Thymus (tissue), 11 donors: ENCODE data around the gene TMC6. TPM values are rescaled to one million over a fixed set of nuclear protein-coding genes. Genes with fewer than 3 reads are reported as not detected.

Experiments used
- DNase-seq, 9 donors: peaks; one replicate each; pipeline ENCODE4 v3.0.0-alpha.2; 2013; ENCODE audit warnings: low spot score in 9 of 9, low read depth in 6 of 9, missing footprints in 1 of 9
- H3K27ac ChIP-seq, 2 donors: one replicate each; pipeline ENCODE4 v1.5.1; 2013; ENCODE audit warnings: control low read depth in 1 of 2, low read depth in 1 of 2, low read length in 1 of 2, mild to moderate bottlenecking in 1 of 2, moderate library complexity in 1 of 2
- H3K27me3 ChIP-seq, 2 donors: one replicate each; pipeline ENCODE4 v1.5.1; 2013; ENCODE audit warnings: low read length in 1 of 2; ENCODE audit not compliant: control insufficient read depth in 2 of 2, insufficient read depth in 1 of 2
- H3K36me3 ChIP-seq, 2 donors: one replicate each; pipeline ENCODE4 v1.5.1; 2013; ENCODE audit warnings: low read length in 1 of 2, mild to moderate bottlenecking in 1 of 2, moderate library complexity in 1 of 2; ENCODE audit not compliant: control insufficient read depth in 2 of 2, insufficient read depth in 2 of 2
- H3K4me1 ChIP-seq, 2 donors: one replicate each; pipeline ENCODE4 v1.5.1; 2013; ENCODE audit warnings: low read length in 2 of 2; ENCODE audit not compliant: control insufficient read depth in 2 of 2, insufficient read depth in 2 of 2
- H3K4me3 ChIP-seq, 2 donors: one replicate each; pipeline ENCODE4 v1.5.1; 2013; ENCODE audit warnings: low read length in 2 of 2, control low read depth in 1 of 2, mild to moderate bottlenecking in 1 of 2
- H3K9me3 ChIP-seq, 2 donors: one replicate each; pipeline ENCODE4 v1.5.1; 2013; ENCODE audit warnings: low read length in 1 of 2, mild to moderate bottlenecking in 1 of 2; ENCODE audit not compliant: control insufficient read depth in 2 of 2, insufficient read depth in 1 of 2
- WGBS: extraction: QIAGEN DNeasy Blood & Tissue Kit; methylation state at CpG from one replicate; pipeline ENCODE4 v1.1.7; 2013; 5-methylcytosine and 5-hydroxymethylcytosine counted together
- polyA plus RNA-seq: library from polyadenylated mRNA; stranded (reverse); fragments of 200-250 nt; gene quantifications from one replicate; pipeline ENCODE4 v1.2.3, GENCODE V29; 2013
- total RNA-seq: library from RNA; stranded (reverse); fragments of 120-200 nt; gene quantifications from one replicate; pipeline ENCODE4 v1.2.4, GENCODE V29; 2013
- donor health status: healthy.

Gene TMC6
- total and polyA plus RNA-seq, 2 donors: 83.7 to 174 TPM

DNA sequence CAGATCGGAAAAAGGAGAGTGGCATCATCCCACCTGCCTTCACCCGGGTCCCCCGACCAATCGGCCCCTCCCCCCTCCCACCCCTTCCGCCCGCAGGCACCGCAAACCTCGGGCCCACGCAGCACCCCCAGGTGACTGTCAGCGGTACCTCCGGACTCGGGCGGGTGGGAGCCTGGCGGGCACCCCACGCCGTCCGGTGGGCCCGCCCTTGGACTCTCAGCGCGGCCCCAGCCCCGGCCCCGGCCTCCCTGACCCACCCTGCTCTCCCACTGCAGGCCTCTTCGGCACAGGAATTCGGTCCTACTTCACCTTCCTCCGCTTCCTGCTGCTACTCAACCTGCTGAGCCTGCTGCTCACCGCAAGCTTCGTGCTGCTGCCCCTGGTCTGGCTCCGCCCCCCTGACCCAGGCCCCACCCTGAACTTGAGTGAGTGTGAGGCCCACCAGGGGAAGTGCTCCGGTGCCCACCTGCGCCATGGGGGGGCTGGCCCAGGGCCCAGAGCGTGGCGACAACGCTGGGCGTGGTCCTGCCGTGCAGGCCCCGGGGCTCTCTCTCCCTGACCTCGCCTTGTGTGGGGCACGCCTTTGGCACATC, 3.6 kb upstream of the TMC6 start:
- peak overlapping the region; percentile 93 to 97 for H3K4me3 ChIP-seq
- WGBS: 3% methylated on average over 38 of the region's 38 CpGs
- H3K4me1 ChIP-seq: peaks cover 42 to 88% of the 10 kb centered on the region in 2 donors
- peak in 5 of 9 donors; percentile 68 to 93 (median 86) for DNase-seq
- peaks cover 48 to 49% of the 10 kb centered on the region in 2 donors for H3K36me3 ChIP-seq
- peaks cover 0 to 3% of the 10 kb centered on the region in 2 donors for H3K27me3 ChIP-seq
- H3K27ac ChIP-seq: peak overlapping the region; percentile 99
- H3K9me3 ChIP-seq: peaks cover 0 to 17% of the 10 kb centered on the region in 2 donors

DNA sequence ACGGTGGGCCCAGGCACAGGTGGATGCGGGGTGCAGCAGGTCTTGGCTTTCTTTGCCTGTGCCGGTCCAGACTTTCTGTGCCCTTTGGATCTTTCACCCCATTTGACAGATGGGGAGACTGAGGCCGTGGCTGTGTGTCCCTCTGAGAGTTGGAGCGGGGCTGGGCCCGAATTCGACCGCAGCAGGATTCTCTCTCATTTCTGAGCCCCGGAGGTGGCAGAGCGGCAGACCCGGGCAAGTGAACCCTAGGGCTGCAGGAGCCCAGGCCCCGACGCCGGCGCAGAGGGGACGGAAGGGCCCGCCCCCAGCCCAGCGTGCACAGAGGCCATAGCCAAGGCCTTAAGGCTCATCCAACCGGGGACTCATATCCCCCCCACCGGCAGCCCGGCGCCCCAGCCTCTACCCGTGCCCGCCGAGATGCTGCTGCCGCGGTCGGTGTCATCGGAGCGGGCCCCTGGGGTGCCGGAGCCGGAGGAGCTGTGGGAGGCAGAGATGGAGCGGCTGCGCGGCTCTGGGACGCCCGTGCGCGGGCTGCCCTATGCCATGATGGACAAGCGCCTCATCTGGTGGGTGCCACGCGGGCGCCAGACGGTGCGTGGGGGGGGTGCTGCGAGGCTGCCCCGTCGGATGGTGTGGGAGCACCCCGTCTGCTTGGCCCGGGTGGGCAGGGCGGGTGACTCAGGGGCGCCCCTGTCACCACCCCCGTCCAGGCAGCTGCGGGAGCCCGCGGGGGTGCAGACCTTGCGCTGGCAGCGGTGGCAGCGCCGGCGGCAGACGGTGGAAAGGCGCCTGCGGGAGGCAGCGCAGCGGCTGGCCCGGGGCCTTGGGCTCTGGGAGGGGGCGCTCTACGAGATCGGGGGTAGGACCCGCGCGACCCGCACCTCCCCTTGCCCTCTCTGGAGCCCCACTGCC, 2.9 kb upstream of the TMC6 start:
- peaks cover 0 to 17% of the 10 kb centered on the region in 2 donors for H3K9me3 ChIP-seq
- H3K27me3 ChIP-seq: peaks cover 0 to 3% of the 10 kb centered on the region in 2 donors
- peak overlapping the region; percentile 99 for H3K27ac ChIP-seq
- peak overlapping the region; percentile 93 to 97 for H3K4me3 ChIP-seq
- peaks cover 46 to 88% of the 10 kb centered on the region in 2 donors for H3K4me1 ChIP-seq
- DNase-seq: peak in 1 of 9 donors; percentile 65
- 3% methylated on average over 74 of the region's 74 CpGs for WGBS
- H3K36me3 ChIP-seq: peaks cover 40 to 45% of the 10 kb centered on the region in 2 donors

DNA sequence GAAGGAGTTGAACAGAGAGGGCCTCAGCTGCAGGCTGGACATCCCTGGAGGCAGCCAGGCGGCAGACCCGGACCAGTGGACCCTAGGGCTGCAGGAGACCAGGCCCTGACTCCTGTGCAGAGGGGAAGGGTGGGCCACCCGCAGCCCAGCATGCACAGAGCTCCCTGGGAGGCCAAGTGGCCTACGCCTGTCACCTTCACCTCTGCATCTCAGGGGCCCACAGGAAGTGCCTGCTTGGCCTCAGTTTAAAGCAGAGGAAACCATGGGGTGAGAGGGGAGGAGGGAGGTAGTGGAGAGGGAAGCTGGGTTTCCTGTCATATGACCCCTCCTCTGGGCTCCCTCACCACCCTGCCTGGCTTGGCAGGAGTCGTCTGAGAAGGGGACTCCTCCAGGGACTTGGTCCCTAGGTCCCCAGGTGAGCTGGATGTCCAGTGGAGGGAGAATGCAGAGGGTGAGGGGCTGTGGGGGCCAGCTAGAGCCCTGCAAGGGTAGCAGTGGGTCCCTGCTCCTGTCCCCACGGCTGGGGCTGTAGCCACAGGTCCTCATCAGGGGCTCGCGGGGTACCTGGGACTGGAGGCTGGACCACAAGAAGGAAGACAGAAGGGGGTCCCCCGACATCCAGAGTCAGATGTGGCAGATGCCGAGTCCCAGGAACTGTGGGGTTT, 2.0 kb upstream of the TMC6 start, which contains the start of gene TMC8:
Gene TMC8 (plus strand): TSS at position 335 of the 665 bp plus-strand sequence. CDS start 818 bp downstream, outside the sequence.
- peaks cover 0 to 17% of the 10 kb centered on the region in 2 donors for H3K9me3 ChIP-seq
- peak within 1 kb of the TSS; percentile 93 to 97 for H3K4me3 ChIP-seq
- H3K4me1 ChIP-seq: peaks cover 51 to 90% of the 10 kb centered on the region in 2 donors
- H3K36me3 ChIP-seq: peaks cover 39 to 45% of the 10 kb centered on the region in 2 donors
- 8% methylated on average over 10 of the region's 10 CpGs for whole genome bisulfite sequencing
- peak in 7 of 9 donors; percentile 82 to 95 (median 87) for DNase-seq
- peaks cover 0 to 3% of the 10 kb centered on the region in 2 donors for H3K27me3 ChIP-seq
- peak within 1 kb of the TSS; percentile 99 for H3K27ac ChIP-seq

DNA sequence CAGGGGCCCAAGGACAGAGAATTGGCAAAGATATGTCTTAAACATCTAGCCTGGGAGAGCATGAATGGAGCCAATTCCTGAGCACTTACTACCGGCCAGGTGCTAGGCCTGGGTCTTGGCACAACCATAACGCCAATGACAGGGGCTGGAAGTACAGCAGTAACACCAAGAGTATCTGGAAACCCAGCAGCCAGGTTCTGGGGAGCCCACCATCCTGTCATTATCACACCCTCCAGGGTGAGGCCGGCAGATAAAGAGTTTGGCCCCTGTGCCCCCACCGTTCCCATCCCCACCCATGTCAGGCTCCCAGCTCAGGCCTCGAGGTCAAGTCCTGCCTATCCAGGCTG, 1.5 kb upstream of the TMC6 start:
- H3K4me3 ChIP-seq: peak overlapping the region; percentile 93 to 97
- H3K4me1 ChIP-seq: peaks cover 55 to 90% of the 10 kb centered on the region in 2 donors
- 5% methylated on average over 5 of the region's 5 CpGs for WGBS
- H3K9me3 ChIP-seq: peaks cover 0 to 17% of the 10 kb centered on the region in 2 donors
- no peak for DNase-seq
- H3K27me3 ChIP-seq: peaks cover 0 to 3% of the 10 kb centered on the region in 2 donors
- peak overlapping the region; percentile 99 for H3K27ac ChIP-seq
- H3K36me3 ChIP-seq: peaks cover 39 to 45% of the 10 kb centered on the region in 2 donors

DNA sequence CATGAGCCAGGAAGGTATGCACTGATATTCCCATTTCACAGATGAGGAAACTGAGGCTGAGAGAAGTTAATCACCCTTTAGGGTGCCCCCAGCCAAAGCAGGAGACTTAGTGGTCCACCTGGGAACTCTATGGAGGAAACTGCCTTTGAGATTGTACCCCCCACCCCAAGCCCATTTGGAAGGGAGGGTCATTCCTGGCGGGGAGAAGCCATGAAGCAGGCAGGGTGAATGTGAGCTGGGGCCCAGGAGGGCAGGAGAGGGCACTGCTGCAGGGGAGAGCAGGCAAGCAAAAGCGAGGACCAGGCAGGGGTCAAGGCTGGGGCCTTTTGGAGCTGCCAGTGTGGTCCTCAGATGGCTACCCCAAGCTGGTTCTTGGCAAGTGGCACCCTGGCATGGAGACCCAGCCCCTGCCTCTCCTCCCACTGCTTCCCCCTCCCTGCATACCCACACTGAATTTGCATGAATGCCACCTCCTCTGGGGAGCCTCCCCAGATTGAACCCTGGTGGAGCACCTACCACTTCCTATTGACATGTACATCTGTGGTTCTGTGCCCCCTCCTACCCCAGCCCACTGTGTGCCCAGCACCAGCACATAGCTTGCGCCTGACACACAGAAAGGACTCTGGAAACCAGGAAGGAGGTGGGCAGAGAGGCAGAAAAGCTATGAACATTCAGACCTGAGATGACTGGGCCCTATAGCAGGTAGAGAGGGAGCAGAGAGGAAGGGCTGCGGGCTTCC, 965 bp upstream of the TMC6 start:
- Histone ChIP-seq H3K27me3 (peaks cover 0 to 3% of the 10 kb centered on the region in 2 donors), H3K4me3 (peak overlapping the region; percentile 93 to 97), H3K4me1 (peaks cover 59 to 90% of the 10 kb centered on the region in 2 donors), H3K9me3 (peaks cover 0 to 15% of the 10 kb centered on the region in 2 donors), H3K27ac (peak overlapping the region; percentile 99), H3K36me3 (peaks cover 39 to 45% of the 10 kb centered on the region in 2 donors)
- DNase-seq: peak in 5 of 9 donors; percentile 64 to 89 (median 74)
- WGBS: 55% methylated on average over 4 of the region's 4 CpGs

DNA sequence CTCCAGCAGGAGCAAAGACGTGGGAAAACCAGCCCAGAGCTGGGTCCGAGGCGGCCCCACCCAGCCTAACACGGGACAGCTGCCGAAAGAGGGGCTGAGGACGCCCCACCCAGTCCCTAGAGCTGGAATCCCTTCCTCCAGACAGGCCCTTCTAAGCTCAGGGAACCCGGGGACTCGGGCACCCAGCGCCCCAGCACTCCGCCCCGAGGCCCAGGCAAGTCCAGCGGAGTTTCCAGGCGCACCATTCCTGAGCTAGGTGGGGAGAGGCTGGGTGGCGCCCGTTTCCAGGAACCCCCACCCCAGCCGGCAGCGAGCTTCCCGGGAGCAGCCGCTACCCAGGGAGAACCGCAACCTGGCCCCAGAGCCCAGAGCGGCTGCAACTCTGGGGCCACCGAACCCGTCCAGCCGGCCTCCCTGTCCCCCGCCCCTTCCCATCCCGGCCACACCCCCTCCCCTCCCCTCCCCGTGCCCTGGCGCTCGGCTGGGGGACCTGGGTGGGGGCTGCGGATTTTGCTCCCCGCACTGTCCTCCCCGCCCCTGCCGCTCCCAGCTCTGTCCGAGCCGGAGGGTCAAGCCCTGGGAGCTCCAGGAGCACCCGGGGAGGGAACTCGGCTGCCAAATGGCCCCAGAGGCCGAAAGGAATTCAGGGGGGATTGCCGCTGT, 536 bp downstream of the TMC6 start:
- DNase-seq: no peak
- peak overlapping the region; percentile 86 to 99 for H3K27ac ChIP-seq

DNA sequence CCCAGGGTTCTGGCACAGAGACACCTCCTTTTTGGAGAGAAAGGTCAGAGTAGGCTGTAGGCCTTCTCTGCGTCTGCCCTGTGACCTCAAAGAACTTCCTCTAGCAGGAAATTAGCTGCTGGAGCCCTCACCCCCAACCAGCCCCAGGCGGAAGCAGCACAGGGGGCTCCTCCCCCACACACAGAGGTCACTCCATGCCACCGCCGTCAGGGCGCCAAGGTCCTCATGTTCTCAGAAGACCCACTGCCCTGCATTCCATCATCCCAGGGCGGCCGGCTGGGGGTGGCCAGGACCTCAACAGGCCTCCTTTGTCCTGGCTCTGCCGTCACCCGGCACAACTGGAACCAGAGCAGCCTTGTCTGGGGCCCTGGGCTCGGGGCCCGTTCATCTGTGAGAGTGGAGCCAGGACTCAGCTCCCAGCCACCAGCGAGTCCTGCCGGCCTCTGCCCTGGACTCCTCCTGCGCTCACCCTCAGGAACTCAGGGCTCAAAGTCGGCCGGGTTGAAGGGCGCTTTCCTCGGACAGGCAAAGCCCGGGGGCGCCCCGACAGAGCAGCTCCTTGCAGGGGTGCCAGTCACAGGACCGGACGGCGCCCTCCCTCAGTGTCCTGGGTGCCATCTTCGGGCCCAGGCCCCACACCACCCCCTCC, 1.2 kb downstream of the TMC6 start:
- 9% methylated on average over 25 of the region's 25 CpGs for WGBS
- Histone ChIP-seq H3K27ac (peak overlapping the region; percentile 86 to 99), H3K9me3 (peaks cover 1 to 14% of the 10 kb centered on the region in 2 donors), H3K4me1 (peaks cover 52 to 87% of the 10 kb centered on the region in 2 donors), H3K36me3 (peaks cover 40 to 45% of the 10 kb centered on the region in 2 donors), H3K27me3 (peaks cover 0 to 3% of the 10 kb centered on the region in 2 donors), H3K4me3 (peak overlapping the region; percentile 93 to 97)
- peak in 2 of 9 donors; percentile 56 to 74 for DNase-seq

More for the DNA sequence above, 536 bp downstream of the TMC6 start:
- Histone ChIP-seq H3K27me3 (peaks cover 0 to 3% of the 10 kb centered on the region in 2 donors), H3K4me1 (peaks cover 54 to 87% of the 10 kb centered on the region in 2 donors), H3K9me3 (peaks cover 1 to 14% of the 10 kb centered on the region in 2 donors), H3K36me3 (peaks cover 39 to 45% of the 10 kb centered on the region in 2 donors), H3K4me3 (peak overlapping the region; percentile 93 to 97)
- under 1% methylated on average over 39 of the region's 39 CpGs for WGBS
